CD8-positive, alpha-beta memory T cell (primary cell): Measurements from ENCODE around the gene TADA2A. TPM values are rescaled to one million over a fixed set of nuclear protein-coding genes. Genes with fewer than 3 reads are reported as not detected.
"Not testable (repeated sequence)": the region's sequence is repeated elsewhere in the genome, so short reads cannot be mapped to it uniquely, and the experiment has no call there.

Source experiments
- CTCF ChIA-PET: fragments of 350-600 bp; sonication (Branson Sonifier 250); formaldehyde crosslinking; loops from one replicate; lab custom pipeline; 2021; ENCODE audit warnings: antibody characterized with exemption; lab: Charles Lee
- POLR2A ChIA-PET: fragments of 350-600 bp; sonication (Branson Sonifier 250); formaldehyde crosslinking; loops from one replicate; lab custom pipeline; 2021; ENCODE audit warnings: antibody characterized with exemption; lab: Charles Lee
- DNase-seq, 5 donors: peaks; one replicate each; pipeline versions ENCODE4 v3.0.0 to v3.0.0-alpha.2; 2020 to 2022; ENCODE audit warnings: mixed read lengths in 1 of 5
- H3K27ac ChIP-seq: one replicate; pipeline ENCODE4 v1.7.0; 2013; ENCODE audit warnings: low read depth, mild to moderate bottlenecking, low read length, moderate library complexity
- H3K27me3 ChIP-seq: 2 replicates; pipeline ENCODE4 v1.7.0; 2013; ENCODE audit warnings: low read length, mild to moderate bottlenecking; ENCODE audit not compliant: insufficient read depth, poor library complexity, severe bottlenecking
- H3K36me3 ChIP-seq: 2 replicates; pipeline ENCODE4 v1.7.0; 2013; ENCODE audit warnings: mild to moderate bottlenecking, low read length, moderate library complexity; ENCODE audit not compliant: insufficient read depth
- H3K4me1 ChIP-seq: 2 replicates; pipeline ENCODE4 v1.7.0; 2013; ENCODE audit warnings: mild to moderate bottlenecking, low read length, moderate library complexity; ENCODE audit not compliant: insufficient read depth
- H3K4me3 ChIP-seq: 2 replicates; pipeline ENCODE4 v1.7.0; 2013; ENCODE audit warnings: mild to moderate bottlenecking, low read length
- H3K9me3 ChIP-seq: 2 replicates; pipeline ENCODE4 v1.7.0; 2013; ENCODE audit warnings: mild to moderate bottlenecking, low read length
- H3K27ac Mint-ChIP-seq, 8 donors: one replicate each; pipeline ENCODE4 v1.8.0; 2020 to 2021; ENCODE audit warnings: mixed read lengths in 8 of 8, mild to moderate bottlenecking in 6 of 8, inconsistent platforms in 3 of 8, moderate library complexity in 3 of 8
- H3K27me3 Mint-ChIP-seq, 2 donors: one replicate each; pipeline ENCODE4 v1.8.0; 2020 to 2021; ENCODE audit warnings: mixed read lengths in 2 of 2, mild to moderate bottlenecking in 1 of 2, moderate library complexity in 1 of 2
- H3K36me3 Mint-ChIP-seq, 3 donors: one replicate each; pipeline ENCODE4 v1.8.0; 2020 to 2021; ENCODE audit warnings: mixed read lengths in 3 of 3, inconsistent platforms in 1 of 3, mild to moderate bottlenecking in 1 of 3
- H3K4me1 Mint-ChIP-seq, 3 donors: one replicate each; pipeline ENCODE4 v1.8.0; 2020 to 2021; ENCODE audit warnings: mixed read lengths in 3 of 3, inconsistent platforms in 1 of 3, mild to moderate bottlenecking in 1 of 3
- H3K4me3 Mint-ChIP-seq, 7 donors: one replicate each; pipeline ENCODE4 v1.8.0; 2020 to 2021; ENCODE audit warnings: mixed read lengths in 7 of 7, mild to moderate bottlenecking in 6 of 7, moderate library complexity in 4 of 7, inconsistent platforms in 2 of 7
- H3K9me3 Mint-ChIP-seq, 5 donors: one replicate each; pipeline ENCODE4 v1.8.0; 2020 to 2022; ENCODE audit warnings: mixed read lengths in 5 of 5, mild to moderate bottlenecking in 3 of 5, moderate library complexity in 2 of 5, inconsistent platforms in 1 of 5
- polyA plus RNA-seq: library from polyadenylated mRNA; unstranded; fragments of 300-500 nt; fragmentation: Illumina TruSeq; gene quantifications from one replicate; pipeline ENCODE4 v1.2.3, GENCODE V29; 2021
- total RNA-seq, 2 experiments: library from RNA; stranded (reverse); gene quantifications; one replicate each; pipeline ENCODE4 v1.2.3, GENCODE V29; 2021

Gene TADA2A
- total and polyA plus RNA-seq, 3 experiments from 2014 or later: 12.8 to 46.0 (median 42.3) TPM

GRCh38 chr17:37388266-37388665, 18.4 kb upstream of the TADA2A start:
- Histone ChIP-seq H3K36me3 (no peaks in the 10 kb centered on the region), H3K4me1 (no peaks in the 10 kb centered on the region), H3K27me3 (no peaks in the 10 kb centered on the region), H3K27ac (no peak overlapping the region), H3K9me3 (no peaks in the 10 kb centered on the region), H3K4me3 (no peak overlapping the region)
- peaks cover 7 to 14% (median 13%) of the 10 kb centered on the region in 3 donors for H3K4me1 Mint-ChIP-seq
- ChIA-PET CTCF (interaction anchor here (0.7 kb wide), 1 partner anchor 15 kb away, joined by 3 read pairs; no protein-coding TSS in a partner anchor), POLR2A (no interaction called here)
- H3K4me3 Mint-ChIP-seq: no peak overlapping the region
- DNase-seq: no peak
- no peaks in the 10 kb centered on the region for H3K27me3 Mint-ChIP-seq
- H3K9me3 Mint-ChIP-seq: no peaks in the 10 kb centered on the region
- peak overlapping the region in 3 of 8 donors; percentile 32 to 91 (median 36) for H3K27ac Mint-ChIP-seq
- H3K36me3 Mint-ChIP-seq: no peaks in the 10 kb centered on the region

GRCh38 chr17:37389160-37389559, 17.5 kb upstream of the TADA2A start:
- H3K9me3 Mint-ChIP-seq: no peaks in the 10 kb centered on the region
- no peaks in the 10 kb centered on the region for H3K27me3 Mint-ChIP-seq
- Histone ChIP-seq H3K4me3 (no peak overlapping the region), H3K4me1 (no peaks in the 10 kb centered on the region), H3K27ac (no peak overlapping the region), H3K9me3 (no peaks in the 10 kb centered on the region), H3K27me3 (no peaks in the 10 kb centered on the region), H3K36me3 (no peaks in the 10 kb centered on the region)
- H3K4me1 Mint-ChIP-seq: peaks cover 7 to 14% (median 13%) of the 10 kb centered on the region in 3 donors
- H3K4me3 Mint-ChIP-seq: no peak overlapping the region
- ChIA-PET CTCF (no interaction called here), POLR2A (no interaction called here)
- no peak for DNase-seq
- no peak overlapping the region for H3K27ac Mint-ChIP-seq
- no peaks in the 10 kb centered on the region for H3K36me3 Mint-ChIP-seq

GRCh38 chr17:37391146-37391545, 15.5 kb upstream of the TADA2A start:
- CTCF ChIA-PET: interaction anchor here (0.9 kb wide), 1 partner anchor 165 kb away, joined by 3 read pairs; no protein-coding TSS in a partner anchor
- POLR2A ChIA-PET: no interaction called here
- Mint-ChIP-seq H3K9me3 (no peaks in the 10 kb centered on the region), H3K4me3 (no peak overlapping the region), H3K36me3 (no peaks in the 10 kb centered on the region), H3K27me3 (no peaks in the 10 kb centered on the region), H3K4me1 (peaks cover 7 to 14% (median 13%) of the 10 kb centered on the region in 3 donors), H3K27ac (no peak overlapping the region)
- Histone ChIP-seq H3K36me3 (no peaks in the 10 kb centered on the region), H3K4me1 (no peaks in the 10 kb centered on the region), H3K27ac (no peak overlapping the region), H3K27me3 (no peaks in the 10 kb centered on the region), H3K4me3 (no peak overlapping the region), H3K9me3 (no peaks in the 10 kb centered on the region)
- no peak for DNase-seq

GRCh38 chr17:37392024-37392590, 14.6 kb upstream of the TADA2A start:
- no peaks in the 10 kb centered on the region for H3K36me3 ChIP-seq
- H3K9me3 ChIP-seq: no peaks in the 10 kb centered on the region
- no peaks in the 10 kb centered on the region for H3K4me1 ChIP-seq
- ChIA-PET CTCF (interaction anchor here (1.4 kb wide), 1 partner anchor 18 kb away, joined by 5 read pairs; no protein-coding TSS in a partner anchor), POLR2A (no interaction called here)
- H3K27me3 Mint-ChIP-seq: no peaks in the 10 kb centered on the region
- peak overlapping the region in 1 of 7 donors; percentile 15 for H3K4me3 Mint-ChIP-seq
- no peak for DNase-seq
- no peak overlapping the region for H3K27ac ChIP-seq
- no peaks in the 10 kb centered on the region for H3K36me3 Mint-ChIP-seq
- H3K4me3 ChIP-seq: no peak overlapping the region
- peak overlapping the region in 6 of 8 donors; percentile 6 to 58 (median 40) for H3K27ac Mint-ChIP-seq
- peaks cover 7 to 14% (median 13%) of the 10 kb centered on the region in 3 donors for H3K4me1 Mint-ChIP-seq
- no peaks in the 10 kb centered on the region for H3K27me3 ChIP-seq
- no peaks in the 10 kb centered on the region for H3K9me3 Mint-ChIP-seq

GRCh38 chr17:37393352-37393751, 13.3 kb upstream of the TADA2A start:
- Mint-ChIP-seq H3K27ac (peak overlapping the region in 2 of 8 donors; percentile 15 to 79), H3K9me3 (no peaks in the 10 kb centered on the region), H3K27me3 (no peaks in the 10 kb centered on the region), H3K4me1 (peaks cover 9 to 20% (median 17%) of the 10 kb centered on the region in 3 donors), H3K36me3 (no peaks in the 10 kb centered on the region), H3K4me3 (no peak overlapping the region)
- Histone ChIP-seq H3K4me1 (no peaks in the 10 kb centered on the region), H3K27me3 (no peaks in the 10 kb centered on the region), H3K36me3 (no peaks in the 10 kb centered on the region), H3K4me3 (no peak overlapping the region), H3K9me3 (no peaks in the 10 kb centered on the region), H3K27ac (no peak overlapping the region)
- DNase-seq: no peak
- CTCF ChIA-PET: no interaction called here
- POLR2A ChIA-PET: no interaction called here

- H3K4me3 ChIP-seq: no peak overlapping the region
- H3K27me3 Mint-ChIP-seq: no peaks in the 10 kb centered on the region
- no peak overlapping the region for H3K4me3 Mint-ChIP-seq
- no peaks in the 10 kb centered on the region for H3K27me3 ChIP-seq
- H3K27ac Mint-ChIP-seq: no peak overlapping the region
- no peaks in the 10 kb centered on the region for H3K9me3 Mint-ChIP-seq
- DNase-seq: no peak
- ChIA-PET CTCF (no interaction called here), POLR2A (no interaction called here)
- no peak overlapping the region for H3K27ac ChIP-seq
- peaks cover 9 to 22% (median 16%) of the 10 kb centered on the region in 3 donors for H3K4me1 Mint-ChIP-seq
- peaks cover 0 to 2% (median 0%) of the 10 kb centered on the region in 3 donors for H3K36me3 Mint-ChIP-seq
- H3K4me1 ChIP-seq: no peaks in the 10 kb centered on the region
- H3K36me3 ChIP-seq: no peaks in the 10 kb centered on the region
- no peaks in the 10 kb centered on the region for H3K9me3 ChIP-seq
Observed at GRCh38 chr17:37399265-37399803, 7.4 kb upstream of the TADA2A start.

GRCh38 chr17:37400505-37400904, 6.2 kb upstream of the TADA2A start:
- ChIA-PET POLR2A (no interaction called here), CTCF (no interaction called here)
- peaks cover 17 to 32% (median 24%) of the 10 kb centered on the region in 3 donors for H3K4me1 Mint-ChIP-seq
- H3K4me1 ChIP-seq: peaks cover 8% of the 10 kb centered on the region
- peak overlapping the region in 1 of 8 donors; percentile 4 for H3K27ac Mint-ChIP-seq
- no peaks in the 10 kb centered on the region for H3K9me3 Mint-ChIP-seq
- no peaks in the 10 kb centered on the region for H3K27me3 Mint-ChIP-seq
- H3K9me3 ChIP-seq: no peaks in the 10 kb centered on the region
- no peak for DNase-seq
- H3K27ac ChIP-seq: no peak overlapping the region
- H3K36me3 Mint-ChIP-seq: peaks cover 0 to 4% (median 0%) of the 10 kb centered on the region in 3 donors
- H3K27me3 ChIP-seq: no peaks in the 10 kb centered on the region
- H3K4me3 ChIP-seq: no peak overlapping the region
- H3K4me3 Mint-ChIP-seq: no peak overlapping the region
- no peaks in the 10 kb centered on the region for H3K36me3 ChIP-seq

- POLR2A ChIA-PET, H3K9me3 ChIP-seq, DNase-seq, H3K27me3 Mint-ChIP-seq, H3K27me3 ChIP-seq, H3K9me3 Mint-ChIP-seq, CTCF ChIA-PET, H3K36me3 ChIP-seq, H3K27ac ChIP-seq: not testable (repeated sequence)
- peaks cover 16% of the 10 kb centered on the region for H3K4me1 ChIP-seq
- Mint-ChIP-seq H3K36me3 (peaks cover 0 to 13% (median 4%) of the 10 kb centered on the region in 3 donors), H3K27ac (peak overlapping the region in 5 of 8 donors; percentile 51 to 97 (median 94)), H3K4me3 (peak overlapping the region; percentile 93 to 100 (median 96)), H3K4me1 (peaks cover 34 to 55% (median 48%) of the 10 kb centered on the region in 3 donors)
- H3K4me3 ChIP-seq: peak overlapping the region; percentile 73
Observed at GRCh38 chr17:37405522-37405921, 1.2 kb upstream of the TADA2A start.
